AG10803 (cell line): ENCODE measurements around the gene IDUA.

ENCODE experiments used
- DNase-seq: peaks from one replicate; pipeline ENCODE4 v3.0.0; 2010; ENCODE audit warnings: low read depth
- H3K4me3 ChIP-seq: 2 replicates; pipeline ENCODE4 v1.5.1; 2011; ENCODE audit warnings: mild to moderate bottlenecking, low read length, control low read depth
- TF ChIP-seq, protein P1 (sequence below): conservative IDR thresholded peaks from 2 replicates; pipeline ENCODE4 v1.5.1; 2011; ENCODE audit warnings: mild to moderate bottlenecking, low read length, control low read depth, inconsistent platforms

Gene IDUA

DNA sequence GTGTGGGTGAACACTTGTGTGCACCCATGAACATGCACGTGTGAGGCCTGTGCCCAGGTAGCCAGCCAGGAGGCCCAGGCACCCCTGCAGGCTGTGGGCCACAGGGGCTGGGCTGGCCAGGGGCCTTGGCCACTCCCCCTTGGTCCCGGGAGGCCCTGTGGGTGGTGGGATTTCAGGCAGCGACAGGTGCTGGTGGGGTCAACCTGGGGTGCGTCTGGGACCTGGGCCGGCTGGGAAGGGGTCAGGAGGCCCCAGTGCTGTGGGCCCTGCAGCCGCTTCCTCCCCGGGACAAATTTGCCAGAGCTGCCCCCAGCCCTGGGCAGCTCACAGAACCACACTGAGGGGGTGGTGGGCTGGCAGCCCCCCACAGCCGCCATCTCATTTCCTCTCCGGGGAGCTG is 32.5 kb downstream of the IDUA start:
- TF ChIP-seq, protein P1, sequence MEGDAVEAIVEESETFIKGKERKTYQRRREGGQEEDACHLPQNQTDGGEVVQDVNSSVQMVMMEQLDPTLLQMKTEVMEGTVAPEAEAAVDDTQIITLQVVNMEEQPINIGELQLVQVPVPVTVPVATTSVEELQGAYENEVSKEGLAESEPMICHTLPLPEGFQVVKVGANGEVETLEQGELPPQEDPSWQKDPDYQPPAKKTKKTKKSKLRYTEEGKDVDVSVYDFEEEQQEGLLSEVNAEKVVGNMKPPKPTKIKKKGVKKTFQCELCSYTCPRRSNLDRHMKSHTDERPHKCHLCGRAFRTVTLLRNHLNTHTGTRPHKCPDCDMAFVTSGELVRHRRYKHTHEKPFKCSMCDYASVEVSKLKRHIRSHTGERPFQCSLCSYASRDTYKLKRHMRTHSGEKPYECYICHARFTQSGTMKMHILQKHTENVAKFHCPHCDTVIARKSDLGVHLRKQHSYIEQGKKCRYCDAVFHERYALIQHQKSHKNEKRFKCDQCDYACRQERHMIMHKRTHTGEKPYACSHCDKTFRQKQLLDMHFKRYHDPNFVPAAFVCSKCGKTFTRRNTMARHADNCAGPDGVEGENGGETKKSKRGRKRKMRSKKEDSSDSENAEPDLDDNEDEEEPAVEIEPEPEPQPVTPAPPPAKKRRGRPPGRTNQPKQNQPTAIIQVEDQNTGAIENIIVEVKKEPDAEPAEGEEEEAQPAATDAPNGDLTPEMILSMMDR, result no peak
- H3K4me3 ChIP-seq, result no peak overlapping the region
- no peak for DNase-seq

DNA sequence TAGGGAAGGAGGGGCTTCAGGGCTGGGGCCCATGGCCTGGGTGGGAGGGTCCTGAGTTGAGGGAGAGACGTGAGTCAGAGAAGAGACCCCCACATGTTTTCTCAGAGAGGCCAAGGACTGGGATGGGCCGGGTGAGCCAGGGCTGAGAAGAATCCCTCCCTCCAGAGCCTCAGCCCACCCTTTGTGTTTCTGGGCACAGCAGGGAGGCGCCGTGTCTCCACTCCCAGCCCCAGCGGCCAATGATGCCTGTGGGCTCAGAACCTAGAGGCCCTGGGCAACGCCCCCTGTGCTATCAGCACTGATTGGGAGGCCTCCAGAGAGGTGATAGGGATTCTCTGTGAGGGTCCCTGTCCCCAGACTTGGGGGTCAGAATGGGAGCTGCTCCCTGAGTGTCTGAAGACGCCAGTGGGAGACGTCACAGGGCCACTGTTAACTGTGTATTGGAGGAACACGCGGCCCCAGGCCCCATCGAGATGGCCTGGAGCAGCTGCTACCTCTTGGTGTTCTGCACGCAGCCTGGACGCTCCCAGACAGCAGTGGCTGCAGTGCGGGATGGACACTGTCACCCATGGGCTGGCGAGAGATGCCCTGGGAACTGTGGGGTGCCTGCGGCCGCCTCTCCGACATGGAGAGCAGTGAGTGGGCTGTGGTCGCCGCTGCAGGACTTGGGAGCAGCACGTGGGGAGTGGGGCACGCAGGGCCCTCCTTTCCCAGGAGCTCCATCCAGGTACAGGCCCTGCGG is 33.1 kb downstream of the IDUA start:
- no peak for DNase-seq
- H3K4me3 ChIP-seq, result no peak overlapping the region
- TF ChIP-seq, protein P1, result no peak

DNA sequence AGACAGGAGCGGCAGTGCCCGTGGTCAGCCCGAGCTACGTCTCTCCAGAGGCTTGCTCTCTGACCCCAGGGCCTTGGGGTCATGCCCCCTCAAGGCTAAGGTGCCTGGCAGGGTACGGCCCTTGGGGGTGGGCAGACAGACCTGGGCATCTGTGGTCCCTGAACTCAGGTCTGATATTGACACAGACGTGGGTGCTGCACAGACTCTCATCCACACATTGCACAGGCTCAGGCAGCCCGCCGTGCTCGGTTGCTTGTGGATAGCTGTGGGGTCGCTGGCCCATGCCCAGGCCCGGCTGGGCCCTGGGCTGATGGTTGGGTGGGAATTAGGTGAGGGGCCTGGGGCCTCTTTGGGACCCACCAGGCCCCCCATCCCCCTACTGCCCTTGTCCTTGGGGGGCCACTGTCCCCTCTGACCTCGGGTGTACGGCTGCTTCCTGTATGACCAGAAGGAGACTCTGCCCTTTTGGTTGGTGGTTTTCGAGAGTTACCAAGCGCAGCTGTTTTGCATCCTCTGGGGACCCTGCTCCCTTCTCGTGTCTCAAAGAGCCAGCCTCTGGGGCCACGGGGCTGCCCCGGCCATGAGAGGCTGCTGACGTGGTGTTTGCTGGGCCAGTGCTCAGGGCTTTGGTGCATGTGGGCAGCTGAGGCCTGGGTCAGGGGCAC is 34.7 kb downstream of the IDUA start:
- no peak for DNase-seq
- H3K4me3 ChIP-seq, result no peak overlapping the region
- TF ChIP-seq, protein P1, result no peak

DNA sequence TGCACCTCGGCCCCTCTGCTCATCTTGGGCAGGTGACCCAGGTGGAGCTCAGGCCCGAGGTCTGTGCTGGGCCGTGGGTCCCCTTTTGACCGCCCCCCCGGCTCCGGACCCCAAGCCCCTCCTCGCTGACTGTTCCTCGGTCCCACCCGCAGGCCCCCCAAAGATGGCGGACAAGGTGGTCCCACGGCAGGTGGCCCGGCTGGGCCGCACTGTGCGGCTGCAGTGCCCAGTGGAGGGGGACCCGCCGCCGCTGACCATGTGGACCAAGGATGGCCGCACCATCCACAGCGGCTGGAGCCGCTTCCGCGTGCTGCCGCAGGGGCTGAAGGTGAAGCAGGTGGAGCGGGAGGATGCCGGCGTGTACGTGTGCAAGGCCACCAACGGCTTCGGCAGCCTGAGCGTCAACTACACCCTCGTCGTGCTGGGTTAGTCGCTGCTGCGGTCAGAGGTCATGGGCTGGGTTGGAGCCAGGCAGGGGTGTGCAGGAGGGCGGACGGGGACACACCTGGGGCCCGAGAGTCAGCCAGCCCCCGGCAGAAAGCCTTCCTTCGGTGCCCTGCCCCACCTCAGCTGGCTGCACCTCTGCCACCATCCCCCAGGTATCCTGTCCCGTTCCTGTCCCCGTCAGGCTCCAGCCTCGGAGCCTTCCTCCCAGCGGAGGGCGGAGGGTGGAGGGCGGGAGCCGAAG is 35.4 kb downstream of the IDUA start:
- no peak for DNase-seq
- no peak overlapping the region for H3K4me3 ChIP-seq
- TF ChIP-seq, protein P1, result no peak

DNA sequence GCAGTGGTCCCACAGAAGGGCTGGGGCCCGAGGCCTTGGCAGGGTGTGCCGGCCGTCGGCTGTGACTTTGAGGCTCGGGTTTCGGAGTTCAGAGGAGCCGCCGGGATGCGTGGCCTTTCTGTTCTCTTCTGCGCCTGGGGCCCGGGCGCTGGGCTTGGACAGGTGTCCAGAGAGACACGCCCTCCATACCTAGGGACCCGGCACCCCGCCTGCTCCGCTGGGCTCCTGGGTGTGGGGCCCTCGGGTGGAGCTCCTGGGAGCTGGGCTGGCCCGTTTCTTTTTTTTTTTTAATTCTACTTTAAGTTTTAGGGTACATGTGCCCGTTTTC is 35.9 kb downstream of the IDUA start:
- no peak for DNase-seq
- TF ChIP-seq, protein P1, result no peak
- no peak overlapping the region for H3K4me3 ChIP-seq

DNA sequence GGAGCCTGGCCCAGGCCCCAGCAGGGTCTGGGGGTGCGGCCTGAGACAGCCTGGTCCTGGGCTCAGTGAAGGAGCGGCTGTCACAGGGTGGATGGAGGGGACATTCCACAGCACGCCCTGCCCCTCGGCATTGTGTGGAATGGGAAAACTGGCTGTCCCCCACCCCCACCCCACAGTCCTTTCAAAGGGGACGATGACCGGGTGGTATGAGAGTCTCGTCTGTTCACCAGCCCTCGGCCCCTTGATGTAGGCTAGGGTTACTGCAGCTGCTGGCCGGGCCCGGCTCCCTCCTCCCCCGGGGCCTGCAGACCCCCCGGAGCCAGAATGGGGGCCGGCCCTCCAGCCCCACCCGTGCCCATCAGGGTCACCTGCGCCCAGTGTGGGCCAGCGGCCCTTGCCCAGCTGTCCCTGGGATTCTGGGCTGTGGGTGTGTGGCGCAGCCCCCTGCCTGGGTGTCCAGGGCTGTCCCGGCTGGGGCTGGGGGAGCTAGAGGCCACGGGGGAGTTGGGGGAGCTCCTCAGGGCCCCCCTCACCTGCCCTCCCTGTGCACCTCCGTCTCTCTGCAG is 36.3 kb downstream of the IDUA start:
- no peak for DNase-seq
- no peak overlapping the region for H3K4me3 ChIP-seq
- TF ChIP-seq, protein P1, result no peak
